Stimulated activated CD8-positive, alpha-beta memory T cell treated with anti-CD3 and anti-CD28 coated beads, Interleukin-12 subunit alpha, Interleukin-12 subunit beta, amount 100 ng/mL, for 1 hour (primary cell): ENCODE data around the gene PROS1.
"Not testable (repeated sequence)": the region's sequence is repeated elsewhere in the genome, so short reads cannot be mapped to it uniquely, and the experiment has no call there.

Source experiments
- DNase-seq: peaks from one replicate; pipeline ENCODE4 v3.0.0-alpha.2; 2020; ENCODE audit warnings: low read depth

PROS1 gene

DNA sequence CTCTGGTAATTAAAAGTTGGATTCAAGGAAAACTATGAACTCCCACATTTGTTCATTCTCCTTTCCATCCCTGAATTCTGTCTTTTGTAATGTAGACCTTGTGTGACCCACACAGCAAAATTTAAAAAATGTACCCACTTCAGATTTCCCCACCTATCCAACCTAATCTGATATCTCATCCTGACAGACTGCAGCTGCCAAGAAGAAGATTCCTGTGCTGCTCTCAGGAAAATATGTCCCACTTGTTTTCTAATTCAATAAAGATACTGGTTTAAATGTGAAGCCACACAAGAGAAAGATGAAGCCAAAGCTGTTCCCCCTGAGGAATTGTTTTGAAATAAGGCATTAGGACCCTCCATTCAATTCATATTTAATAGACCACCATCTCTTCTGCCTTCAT lies 100.3 kb downstream of the PROS1 start:
- DNase-seq, result not testable (repeated sequence)

DNA sequence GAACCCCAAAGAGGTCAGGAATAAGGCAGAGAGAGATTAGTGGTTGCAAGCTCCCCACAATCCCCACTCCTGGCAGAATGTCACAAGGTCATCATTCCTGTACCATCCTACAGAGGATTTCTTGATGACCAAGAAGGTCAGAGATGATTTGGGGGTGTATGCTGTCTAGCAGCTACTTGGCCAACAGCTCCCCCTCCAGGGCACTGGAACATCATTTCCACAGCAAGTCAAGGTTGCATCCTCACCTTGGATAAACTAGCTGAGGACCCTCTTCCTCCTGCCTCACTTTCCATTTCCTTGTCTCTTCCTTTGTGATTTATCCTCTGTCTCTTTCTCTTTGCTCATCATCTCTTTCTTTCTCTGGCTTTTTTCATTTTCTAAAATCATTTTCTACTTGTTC lies 106.3 kb downstream of the PROS1 start:
- DNase-seq, result no peak

DNA sequence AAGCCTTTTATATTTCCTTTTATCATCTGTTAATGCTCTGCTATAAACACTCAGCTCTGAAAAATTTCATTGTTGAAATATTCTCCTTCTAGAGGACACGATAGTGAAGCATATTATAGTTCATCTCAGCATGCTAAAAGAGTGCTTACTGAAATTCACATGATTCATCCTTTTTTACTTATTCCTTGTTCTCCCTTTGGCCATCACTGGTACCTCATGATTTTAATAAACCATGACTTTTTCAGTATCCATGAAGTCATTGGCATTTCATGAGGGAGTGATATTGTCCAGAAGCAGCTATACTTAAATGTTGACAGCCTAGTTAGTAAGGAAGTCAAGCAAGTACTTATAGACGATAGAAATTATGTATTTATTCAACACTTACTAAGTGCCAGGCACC lies 112.7 kb downstream of the PROS1 start:
- no peak for DNase-seq

DNA sequence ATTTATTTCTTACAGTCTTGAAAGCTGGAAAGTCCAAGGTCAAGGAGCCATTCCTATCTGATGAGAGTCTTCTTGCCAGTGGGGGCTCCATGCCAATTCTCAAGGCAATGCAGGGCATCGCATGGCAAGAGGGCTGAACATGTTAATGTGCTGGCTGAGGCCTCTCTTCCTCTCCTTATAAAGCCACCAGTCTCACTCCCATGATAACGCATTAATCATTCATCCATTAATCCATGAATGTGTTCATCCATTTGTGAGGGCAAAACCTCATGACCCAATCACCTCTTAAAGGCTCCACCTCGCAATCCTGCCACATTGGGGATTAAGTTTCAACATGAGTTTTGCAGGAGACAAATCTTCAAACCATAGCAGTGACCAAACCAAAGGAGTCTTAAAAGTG lies 118.3 kb downstream of the PROS1 start:
- no peak for DNase-seq

DNA sequence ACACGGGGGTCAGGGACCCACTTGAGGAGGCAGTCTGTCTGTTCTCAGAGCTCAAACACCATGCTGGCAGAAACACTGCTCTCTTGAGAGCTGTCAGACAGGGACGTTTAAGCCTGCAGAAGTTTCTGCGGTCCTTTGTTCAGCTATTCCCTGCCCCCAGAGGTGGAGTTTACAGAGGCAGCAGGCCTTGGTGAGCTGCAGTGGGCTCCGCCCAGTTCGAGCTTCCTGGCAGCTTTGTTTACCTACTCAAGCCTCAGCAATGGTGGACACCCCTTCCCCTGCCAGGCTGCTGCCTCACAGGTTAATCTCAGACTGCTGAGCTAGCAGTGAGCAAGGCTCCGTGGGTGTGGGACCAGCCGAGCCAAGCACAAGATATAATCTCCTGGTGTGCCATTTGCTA lies 121.5 kb downstream of the PROS1 start:
- not testable (repeated sequence) for DNase-seq

GRCh38 chr3:93843981-93844380 lies 129.7 kb downstream of the PROS1 start:
- no peak for DNase-seq

DNA sequence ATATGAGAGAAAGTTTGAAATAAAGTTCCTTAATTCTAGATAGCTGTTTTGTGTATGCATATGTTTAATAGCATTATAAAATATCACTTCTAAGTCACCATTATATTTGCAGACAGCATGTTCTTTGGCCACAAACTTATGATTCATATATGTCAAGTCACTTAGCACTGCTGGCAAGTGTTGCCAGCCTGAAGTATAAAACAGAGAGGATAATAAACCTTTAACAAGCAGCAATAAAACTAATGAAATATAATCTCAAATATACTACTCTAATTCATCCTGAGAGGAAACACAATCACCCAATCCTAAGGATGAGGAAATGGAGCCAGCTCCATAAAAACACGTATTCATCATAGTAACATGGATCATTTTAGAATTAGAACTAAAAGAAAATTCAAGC lies 134.5 kb downstream of the PROS1 start:
- DNase-seq, result not testable (repeated sequence)
